Glutamatergic neuron (in vitro differentiated cells): ENCODE measurements around the gene KRT73. TPM values are rescaled to one million over a fixed set of nuclear protein-coding genes. Genes with fewer than 3 reads are reported as not detected.

Experiments
- DNase-seq: peaks from one replicate; pipeline ENCODE4 v3.0.0; 2022
- H3K27ac Mint-ChIP-seq: one replicate; pipeline ENCODE4 v1.8.0; 2020; ENCODE audit warnings: mild to moderate bottlenecking, mixed read lengths, inconsistent platforms; ENCODE audit not compliant: unreplicated experiment
- H3K27me3 Mint-ChIP-seq: one replicate; pipeline ENCODE4 v1.8.0; 2020; ENCODE audit warnings: mild to moderate bottlenecking, moderate library complexity, mixed read lengths, inconsistent platforms; ENCODE audit not compliant: unreplicated experiment
- H3K36me3 Mint-ChIP-seq: one replicate; pipeline ENCODE4 v1.8.0; 2020; ENCODE audit warnings: mild to moderate bottlenecking, mixed read lengths, inconsistent platforms; ENCODE audit not compliant: unreplicated experiment
- H3K4me1 Mint-ChIP-seq: one replicate; pipeline ENCODE4 v1.8.0; 2020; ENCODE audit warnings: mild to moderate bottlenecking, low read depth, mixed read lengths, inconsistent platforms; ENCODE audit not compliant: unreplicated experiment
- H3K4me3 Mint-ChIP-seq: one replicate; pipeline ENCODE4 v1.8.0; 2020; ENCODE audit warnings: mild to moderate bottlenecking, mixed read lengths, inconsistent platforms; ENCODE audit not compliant: unreplicated experiment
- H3K9me3 Mint-ChIP-seq: one replicate; pipeline ENCODE4 v1.8.0; 2020; ENCODE audit warnings: mild to moderate bottlenecking, moderate library complexity, mixed read lengths, inconsistent platforms; ENCODE audit not compliant: unreplicated experiment
- CTCF ChIP-seq: fragments of 200-600 bp; sonication (generic); IDR thresholded peaks from one replicate; pipeline ENCODE4 v1.5.0; 2021; ENCODE audit not compliant: partially characterized antibody, unreplicated experiment
- total RNA-seq: library from RNA; stranded (reverse); fragmentation: NEBNext Ultra II Directional; extraction: Animal tissue kit (Norgen Biotek cat#: 25700); gene quantifications from one replicate; pipeline ENCODE4 v1.2.1, GENCODE V29; 2021; ENCODE audit not compliant: unreplicated experiment

Gene KRT73
- total RNA-seq, 1 donor from 2014 or later: not detected

DNA sequence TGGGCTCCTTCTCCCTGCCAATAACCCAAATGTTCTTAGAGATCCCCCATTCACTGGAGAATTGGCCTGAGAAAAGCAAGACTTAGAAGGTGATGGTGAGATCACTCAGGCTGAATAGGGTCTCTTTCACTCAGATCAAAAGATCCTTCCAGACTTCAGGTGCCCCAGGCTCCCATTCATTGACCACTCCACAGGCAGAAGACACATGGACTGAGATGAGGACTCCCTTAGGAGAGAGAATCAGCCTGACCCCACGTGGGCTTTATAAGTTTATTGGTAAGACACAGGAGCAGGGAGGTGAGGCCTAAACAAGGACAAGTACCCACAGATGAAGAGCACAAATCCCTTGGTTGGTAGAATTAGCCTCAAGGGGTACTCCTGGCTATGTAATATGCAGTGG is 11.0 kb downstream of the KRT73 start:
- Mint-ChIP-seq H3K36me3 (no peaks in the 10 kb centered on the region), H3K27ac (no peak overlapping the region), H3K4me3 (no peak overlapping the region), H3K27me3 (peaks cover 2% of the 10 kb centered on the region), H3K9me3 (peaks cover 3% of the 10 kb centered on the region), H3K4me1 (no peaks in the 10 kb centered on the region)
- no peak for TF ChIP-seq CTCF
- DNase-seq: no peak

DNA sequence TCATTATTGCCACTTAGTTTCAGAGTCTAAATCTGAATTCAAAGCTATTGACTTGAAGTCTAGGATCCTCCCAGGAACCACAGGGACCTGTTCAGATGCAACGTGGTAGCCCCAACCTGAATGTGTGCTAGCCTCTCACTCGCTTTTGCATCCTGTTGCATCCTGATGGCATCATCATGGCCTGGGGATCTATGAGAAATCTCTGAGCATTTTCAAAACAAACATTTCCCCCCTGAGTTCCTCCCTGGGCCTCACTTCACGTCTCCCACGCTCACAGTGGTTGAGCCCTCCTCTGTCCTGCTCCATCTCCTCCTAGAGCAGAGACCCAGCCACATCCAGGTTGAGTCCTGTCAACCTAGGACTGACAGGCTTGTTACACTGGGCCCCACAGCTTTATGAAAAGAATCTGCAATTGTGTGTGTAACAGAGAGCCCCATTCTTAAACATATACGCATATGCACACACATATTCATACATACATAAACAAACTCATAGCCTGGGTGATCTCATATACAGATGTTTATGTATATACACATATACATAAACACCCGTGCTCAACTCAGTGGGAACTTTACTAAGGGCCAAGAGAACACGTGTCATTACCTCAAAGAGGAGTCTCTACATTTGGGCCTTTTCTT is 11.7 kb downstream of the KRT73 start:
- H3K27me3 Mint-ChIP-seq: peaks cover 2% of the 10 kb centered on the region
- no peak overlapping the region for H3K4me3 Mint-ChIP-seq

DNA sequence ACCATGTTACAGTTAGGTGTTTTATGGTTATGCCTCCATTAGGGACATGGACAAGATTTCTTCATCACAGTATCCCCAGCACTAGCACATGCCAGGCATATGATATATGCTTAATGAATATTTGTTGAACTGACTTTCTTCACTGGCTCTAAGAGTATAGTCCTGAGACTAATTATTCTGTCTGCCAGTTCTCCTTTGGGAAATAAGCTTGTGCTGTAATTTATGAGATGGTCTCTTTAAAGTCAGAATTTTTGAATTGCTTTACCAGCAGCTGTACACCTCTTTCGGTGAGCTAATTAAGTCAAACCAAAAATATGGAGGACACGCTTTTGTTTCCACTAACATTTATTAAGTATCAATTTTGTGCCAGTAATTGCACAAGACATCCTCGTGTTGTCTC is 12.3 kb downstream of the KRT73 start:
- Mint-ChIP-seq H3K27me3 (peaks cover 2% of the 10 kb centered on the region), H3K4me3 (no peak overlapping the region), H3K36me3 (no peaks in the 10 kb centered on the region), H3K4me1 (no peaks in the 10 kb centered on the region), H3K27ac (no peak overlapping the region), H3K9me3 (peaks cover 3% of the 10 kb centered on the region)
- DNase-seq: no peak
- TF ChIP-seq CTCF: no peak

More for the DNA sequence above, 11.7 kb downstream of the KRT73 start:
- Mint-ChIP-seq H3K9me3 (peaks cover 3% of the 10 kb centered on the region), H3K36me3 (no peaks in the 10 kb centered on the region), H3K4me1 (no peaks in the 10 kb centered on the region), H3K27ac (no peak overlapping the region)
- no peak for DNase-seq
- no peak for TF ChIP-seq CTCF

DNA sequence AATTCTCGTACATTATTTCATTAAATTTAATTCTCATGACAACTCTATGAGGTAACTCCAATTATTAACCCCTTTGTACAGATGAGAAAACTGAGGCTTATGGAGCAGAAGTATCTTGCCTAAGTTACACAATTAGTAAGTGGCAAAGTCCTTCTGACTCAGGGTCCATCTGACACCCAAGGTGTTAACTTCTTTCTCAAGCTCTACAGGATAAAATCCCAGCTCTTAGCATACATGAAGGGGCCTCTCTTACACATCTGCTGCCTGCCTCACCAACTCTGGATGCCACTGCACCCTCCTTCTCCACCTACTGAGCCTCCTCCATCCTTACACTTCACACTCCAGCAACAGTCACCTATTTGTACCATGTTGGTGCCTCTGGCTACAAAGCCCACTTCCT is 12.8 kb downstream of the KRT73 start:
- TF ChIP-seq CTCF: no peak
- DNase-seq: no peak

GRCh38 chr12:52604859-52605258 is 13.5 kb downstream of the KRT73 start:
- Mint-ChIP-seq H3K27ac (no peak overlapping the region), H3K36me3 (peaks cover 7% of the 10 kb centered on the region), H3K9me3 (peaks cover 3% of the 10 kb centered on the region), H3K4me3 (no peak overlapping the region), H3K4me1 (no peaks in the 10 kb centered on the region), H3K27me3 (peaks cover 8% of the 10 kb centered on the region)
- DNase-seq: no peak
- no peak for TF ChIP-seq CTCF

More for the DNA sequence above, 12.8 kb downstream of the KRT73 start:
- Mint-ChIP-seq H3K9me3 (peaks cover 3% of the 10 kb centered on the region), H3K36me3 (peaks cover under 1% of the 10 kb centered on the region), H3K27ac (no peak overlapping the region), H3K4me1 (no peaks in the 10 kb centered on the region), H3K4me3 (no peak overlapping the region), H3K27me3 (peaks cover 2% of the 10 kb centered on the region)
